Measurements from ENCODE around the gene TOM1. TPM values are rescaled to one million over a fixed set of nuclear protein-coding genes. Genes with fewer than 3 reads are reported as not detected.

Gene TOM1
- total and polyA plus RNA-seq, 2 of the 13 experiments (the other 11 are each of a cell fraction or from before 2014, with no cell fraction given), result 30.8 to 87.3 TPM

DNA sequence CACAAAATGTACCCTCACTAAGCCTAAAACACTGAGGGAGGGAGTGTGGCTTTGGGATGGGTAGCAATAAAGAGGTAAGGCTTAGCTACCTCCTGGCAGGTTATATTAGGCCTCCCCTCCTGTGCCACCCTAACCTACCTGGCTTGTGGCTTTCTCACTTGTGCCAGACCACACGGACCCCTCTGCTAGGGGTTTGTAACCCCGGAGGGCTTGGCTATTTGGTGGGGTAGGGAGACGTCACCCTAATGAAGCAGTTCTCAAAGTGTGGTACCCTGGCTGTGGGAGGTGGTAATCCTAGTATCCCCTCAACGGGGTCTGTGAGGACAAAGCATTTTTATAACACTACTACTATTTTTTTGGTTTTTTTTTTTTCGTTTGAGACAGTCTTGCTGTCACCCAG is 91.2 kb downstream of the TOM1 start:
- Histone ChIP-seq H3K4me1 (ENCODE audit: insufficient read depth, low read length) (peaks cover 35% of the 10 kb centered on the region), H3K79me2 (ENCODE audit: insufficient read depth, low read length) (no peaks in the 10 kb centered on the region), H3K36me3 (replicated peaks in 1 of 2; ENCODE audit: control insufficient read depth in 1 of 2, insufficient read depth in 2 of 2, low read length in 2 of 2) (peaks cover 22 to 44% of the 10 kb centered on the region in 2 experiments; a peak in 4 of 5 replicates), H2AFZ (ENCODE audit: low read length) (no peak overlapping the region), H3K4me2 (ENCODE audit: low read depth, low read length) (no peak overlapping the region), H4K20me1 (ENCODE audit: insufficient read depth, low read length) (no peaks in the 10 kb centered on the region), H3K4me3 (replicated peaks in 1 of 3; ENCODE audit: insufficient read depth in 1 of 3, low read depth in 2 of 3, low read length in 3 of 3) (no peak overlapping the region), H3K9me3 (ENCODE audit: low read length) (no peaks in the 10 kb centered on the region), H3K27ac (ENCODE audit: extremely low read length, insufficient read depth, low read length) (no peak overlapping the region), H3K9ac (ENCODE audit: insufficient read depth, low read depth, low read length) (no peak overlapping the region), H3K27me3 (ENCODE audit: control insufficient read depth in 1 of 2, insufficient read depth in 2 of 2, low read length in 2 of 2) (no peaks in the 10 kb centered on the region)
- no peak for TF ChIP-seq ZSCAN30 (CRISPR knock-in tag; IDR thresholded peaks at IDR 0.05)
- TF ChIP-seq ZFP1 (CRISPR knock-in tag; IDR thresholded peaks at IDR 0.05), result no peak
- in situ Hi-C loops (cut with HindIII; ENCODE audit: extremely low pct_ligation_motif_present, low pct_unique_long_range_greater_than_20kb) (no loop called here), intact Hi-C loops (cut with micrococcal nuclease; ENCODE audit: unreplicated experiment) (no loop called here)
- DNase-seq (ENCODE audit: low spot score) (no peak), FAIRE-seq (no peak), ATAC-seq (no peak)
- POLR2A ChIA-PET, result no interaction called here
- BruUV-seq (replicated peaks), result no TSS peak
- CTCF ChIA-PET (ENCODE audit: low intra/inter-chr PET ratio, low total read pairs), result no interaction called here
- 71% methylated on average over 4 of the region's 5 CpGs for WGBS (ENCODE audit: low lambda C conversion rate)

DNA sequence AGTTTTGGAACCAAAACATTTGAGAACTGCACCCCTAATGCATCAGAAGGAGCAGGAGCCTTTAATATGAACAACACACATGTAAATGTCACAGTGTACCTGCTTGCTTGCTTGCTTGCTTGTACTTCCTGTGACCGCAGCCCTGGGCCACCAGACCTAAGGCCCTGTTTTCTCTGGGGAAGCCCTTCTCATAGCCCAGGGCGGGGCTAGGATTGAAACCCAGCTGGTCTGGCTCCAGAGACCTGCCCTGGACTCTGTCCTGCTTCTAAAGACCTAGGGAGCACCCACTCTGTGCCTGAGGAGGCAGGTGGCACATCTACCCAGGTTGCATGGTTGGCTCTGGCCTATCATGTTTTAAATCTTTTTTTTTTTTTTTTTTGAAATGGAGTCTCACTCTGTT is 92.7 kb downstream of the TOM1 start:
- H2AFZ ChIP-seq (ENCODE audit: low read length), result no peak overlapping the region
- no peak overlapping the region for H3K9ac ChIP-seq (ENCODE audit: insufficient read depth, low read depth, low read length)
- H3K4me2 ChIP-seq (ENCODE audit: low read depth, low read length), result no peak overlapping the region
- intact Hi-C loops (cut with micrococcal nuclease; ENCODE audit: unreplicated experiment), result no loop called here
- no peak for FAIRE-seq
- no peaks in the 10 kb centered on the region for H3K27me3 ChIP-seq (ENCODE audit: control insufficient read depth in 1 of 2, insufficient read depth in 2 of 2, low read length in 2 of 2)
- ATAC-seq, result no peak
- no peak overlapping the region for H3K27ac ChIP-seq (ENCODE audit: extremely low read length, insufficient read depth, low read length)
- WGBS (ENCODE audit: low lambda C conversion rate), result 100% methylated on average over 2 of the region's 2 CpGs
- no TSS peak for BruUV-seq (replicated peaks)
- POLR2A ChIA-PET, result no interaction called here
- CTCF ChIA-PET (ENCODE audit: low intra/inter-chr PET ratio, low total read pairs), result no interaction called here
- H4K20me1 ChIP-seq (ENCODE audit: insufficient read depth, low read length), result no peaks in the 10 kb centered on the region
- no peak for DNase-seq (ENCODE audit: low spot score)
- in situ Hi-C loops (cut with HindIII; ENCODE audit: extremely low pct_ligation_motif_present, low pct_unique_long_range_greater_than_20kb), result no loop called here
- H3K36me3 ChIP-seq (replicated peaks in 1 of 2; ENCODE audit: control insufficient read depth in 1 of 2, insufficient read depth in 2 of 2, low read length in 2 of 2), result peaks cover 13 to 31% of the 10 kb centered on the region in 2 experiments; a peak in 4 of 5 replicates
- H3K9me3 ChIP-seq (ENCODE audit: low read length), result no peaks in the 10 kb centered on the region
- TF ChIP-seq SP2 (CRISPR knock-in tag; IDR thresholded peaks at IDR 0.05) (no peak), ZNF572 (CRISPR knock-in tag; IDR thresholded peaks at IDR 0.05) (no peak), CENPX (CRISPR knock-in tag; IDR thresholded peaks at IDR 0.05) (no peak), ZNF724P (CRISPR knock-in tag; IDR thresholded peaks at IDR 0.05; ENCODE audit: borderline replicate concordance) (no peak), ZFX (CRISPR knock-in tag; IDR thresholded peaks at IDR 0.05; ENCODE audit: low read depth) (no peak), ATAD3A (CRISPR knock-in tag; IDR thresholded peaks at IDR 0.05) (no peak), IRX3 (CRISPR knock-in tag; IDR thresholded peaks at IDR 0.05; ENCODE audit: borderline replicate concordance, low read depth) (no peak)
- TF ChIP-seq, protein P1, sequence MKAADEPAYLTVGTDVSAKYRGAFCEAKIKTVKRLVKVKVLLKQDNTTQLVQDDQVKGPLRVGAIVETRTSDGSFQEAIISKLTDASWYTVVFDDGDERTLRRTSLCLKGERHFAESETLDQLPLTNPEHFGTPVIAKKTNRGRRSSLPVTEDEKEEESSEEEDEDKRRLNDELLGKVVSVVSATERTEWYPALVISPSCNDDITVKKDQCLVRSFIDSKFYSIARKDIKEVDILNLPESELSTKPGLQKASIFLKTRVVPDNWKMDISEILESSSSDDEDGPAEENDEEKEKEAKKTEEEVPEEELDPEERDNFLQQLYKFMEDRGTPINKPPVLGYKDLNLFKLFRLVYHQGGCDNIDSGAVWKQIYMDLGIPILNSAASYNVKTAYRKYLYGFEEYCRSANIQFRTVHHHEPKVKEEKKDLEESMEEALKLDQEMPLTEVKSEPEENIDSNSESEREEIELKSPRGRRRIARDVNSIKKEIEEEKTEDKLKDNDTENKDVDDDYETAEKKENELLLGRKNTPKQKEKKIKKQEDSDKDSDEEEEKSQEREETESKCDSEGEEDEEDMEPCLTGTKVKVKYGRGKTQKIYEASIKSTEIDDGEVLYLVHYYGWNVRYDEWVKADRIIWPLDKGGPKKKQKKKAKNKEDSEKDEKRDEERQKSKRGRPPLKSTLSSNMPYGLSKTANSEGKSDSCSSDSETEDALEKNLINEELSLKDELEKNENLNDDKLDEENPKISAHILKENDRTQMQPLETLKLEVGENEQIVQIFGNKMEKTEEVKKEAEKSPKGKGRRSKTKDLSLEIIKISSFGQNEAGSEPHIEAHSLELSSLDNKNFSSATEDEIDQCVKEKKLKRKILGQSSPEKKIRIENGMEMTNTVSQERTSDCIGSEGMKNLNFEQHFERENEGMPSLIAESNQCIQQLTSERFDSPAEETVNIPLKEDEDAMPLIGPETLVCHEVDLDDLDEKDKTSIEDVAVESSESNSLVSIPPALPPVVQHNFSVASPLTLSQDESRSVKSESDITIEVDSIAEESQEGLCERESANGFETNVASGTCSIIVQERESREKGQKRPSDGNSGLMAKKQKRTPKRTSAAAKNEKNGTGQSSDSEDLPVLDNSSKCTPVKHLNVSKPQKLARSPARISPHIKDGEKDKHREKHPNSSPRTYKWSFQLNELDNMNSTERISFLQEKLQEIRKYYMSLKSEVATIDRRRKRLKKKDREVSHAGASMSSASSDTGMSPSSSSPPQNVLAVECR (CRISPR knock-in tag; IDR thresholded peaks at IDR 0.05; ENCODE audit: borderline replicate concordance), result no peak
- TF ChIP-seq, protein P2, sequence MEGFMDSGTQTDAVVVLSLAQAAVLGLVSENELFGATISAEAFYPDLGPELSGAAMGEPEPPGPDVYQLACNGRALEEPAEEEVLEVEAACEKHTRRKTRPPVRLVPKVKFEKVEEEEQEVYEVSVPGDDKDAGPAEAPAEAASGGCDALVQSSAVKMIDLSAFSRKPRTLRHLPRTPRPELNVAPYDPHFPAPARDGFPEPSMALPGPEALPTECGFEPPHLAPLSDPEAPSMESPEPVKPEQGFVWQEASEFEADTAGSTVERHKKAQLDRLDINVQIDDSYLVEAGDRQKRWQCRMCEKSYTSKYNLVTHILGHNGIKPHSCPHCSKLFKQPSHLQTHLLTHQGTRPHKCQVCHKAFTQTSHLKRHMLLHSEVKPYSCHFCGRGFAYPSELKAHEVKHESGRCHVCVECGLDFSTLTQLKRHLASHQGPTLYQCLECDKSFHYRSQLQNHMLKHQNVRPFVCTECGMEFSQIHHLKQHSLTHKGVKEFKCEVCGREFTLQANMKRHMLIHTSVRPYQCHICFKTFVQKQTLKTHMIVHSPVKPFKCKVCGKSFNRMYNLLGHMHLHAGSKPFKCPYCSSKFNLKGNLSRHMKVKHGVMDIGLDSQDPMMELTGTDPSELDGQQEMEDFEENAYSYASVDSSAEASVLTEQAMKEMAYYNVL (CRISPR knock-in tag; IDR thresholded peaks at IDR 0.05; ENCODE audit: borderline replicate concordance), result no peak
- H3K79me2 ChIP-seq (ENCODE audit: insufficient read depth, low read length), result no peaks in the 10 kb centered on the region
- no peak overlapping the region for H3K4me3 ChIP-seq (replicated peaks in 1 of 3; ENCODE audit: insufficient read depth in 1 of 3, low read depth in 2 of 3, low read length in 3 of 3)
- peaks cover 38% of the 10 kb centered on the region for H3K4me1 ChIP-seq (ENCODE audit: insufficient read depth, low read length)
